Stimulated activated CD4-positive, alpha-beta T cell treated with anti-CD3 and anti-CD28 coated beads, Interleukin-4, amount 100 ng/mL, for 4 hours (primary cell): ENCODE results near the gene TSEN54.

ENCODE experiments used
- DNase-seq, 2 experiments: peaks; one replicate each; pipeline ENCODE4 v3.0.0-alpha.2; 2020

TSEN54 gene

GRCh38 chr17:75549246-75550138 lies 33.2 kb downstream of the TSEN54 start:
- DNase-seq = no peak

- no peak for DNase-seq
These were observed 33.8 kb downstream of the TSEN54 start for GRCh38 chr17:75550139-75550465.

GRCh38 chr17:75551266-75551665 lies 34.9 kb downstream of the TSEN54 start:
- no peak for DNase-seq

- no peak for DNase-seq
These were observed 36.3 kb downstream of the TSEN54 start for GRCh38 chr17:75552425-75553294.

- DNase-seq = no peak
These were observed 37.2 kb downstream of the TSEN54 start for GRCh38 chr17:75553295-75554110.

- no peak for DNase-seq
These were observed 39.4 kb downstream of the TSEN54 start for GRCh38 chr17:75555679-75556153.

- DNase-seq = no peak
These were observed 40.9 kb downstream of the TSEN54 start for GRCh38 chr17:75557075-75557851.

GRCh38 chr17:75557852-75558665 lies 41.7 kb downstream of the TSEN54 start:
- no peak for DNase-seq

GRCh38 chr17:75558666-75559530 lies 42.6 kb downstream of the TSEN54 start:
- DNase-seq = no peak

- no peak for DNase-seq
These were observed 43.7 kb downstream of the TSEN54 start for GRCh38 chr17:75559958-75560533.

GRCh38 chr17:75561927-75562603 lies 45.7 kb downstream of the TSEN54 start:
- DNase-seq = no peak

GRCh38 chr17:75563063-75563758 lies 46.9 kb downstream of the TSEN54 start:
- no peak for DNase-seq

GRCh38 chr17:75564195-75564594 lies 47.9 kb downstream of the TSEN54 start:
- no peak for DNase-seq

- no peak for DNase-seq
These were observed 48.7 kb downstream of the TSEN54 start for GRCh38 chr17:75565066-75565465.

GRCh38 chr17:75565618-75566017 lies 49.3 kb downstream of the TSEN54 start:
- no peak for DNase-seq

GRCh38 chr17:75566416-75566815 lies 50.1 kb downstream of the TSEN54 start:
- no peak for DNase-seq

GRCh38 chr17:75566834-75567233 lies 50.5 kb downstream of the TSEN54 start:
- no peak for DNase-seq
